CD4-positive, alpha-beta memory T cell (primary cell): ENCODE data around the gene CHDH. TPM values are rescaled to one million over a fixed set of nuclear protein-coding genes. Genes with fewer than 3 reads are reported as not detected.
A peak's percentile ranks its signal among the peaks of the same experiment; 100 is the strongest.

Experiments
- CTCF ChIA-PET: fragments of 350-600 bp; sonication (Branson Sonifier 250); formaldehyde crosslinking; loops from one replicate; lab custom pipeline; 2021; ENCODE audit warnings: inconsistent platforms; ENCODE audit not compliant: partially characterized antibody; lab: Charles Lee
- POLR2A ChIA-PET: fragments of 350-600 bp; sonication (Branson Sonifier 250); formaldehyde crosslinking; loops from one replicate; lab custom pipeline; 2021; ENCODE audit not compliant: partially characterized antibody; lab: Charles Lee
- DNase-seq, 5 donors: peaks; one replicate each; pipeline versions ENCODE4 v3.0.0 to v3.0.0-alpha.2; 2020 to 2022; ENCODE audit warnings: mixed read lengths in 1 of 5
- H3K27ac ChIP-seq: one replicate; pipeline ENCODE4 v1.7.0; 2013; ENCODE audit warnings: low read depth, low read length
- H3K27me3 ChIP-seq: 2 replicates; pipeline ENCODE4 v1.7.0; 2013; ENCODE audit warnings: mild to moderate bottlenecking, low read length, moderate library complexity; ENCODE audit not compliant: insufficient read depth
- H3K36me3 ChIP-seq: 2 replicates; pipeline ENCODE4 v1.7.0; 2013; ENCODE audit warnings: mild to moderate bottlenecking, low read length, moderate library complexity; ENCODE audit not compliant: insufficient read depth
- H3K4me1 ChIP-seq: 2 replicates; pipeline ENCODE4 v1.7.0; 2013; ENCODE audit warnings: mild to moderate bottlenecking, low read length, moderate library complexity; ENCODE audit not compliant: insufficient read depth
- H3K4me3 ChIP-seq, 2 donors: one replicate each; pipeline ENCODE4 v1.7.0; 2013; ENCODE audit warnings: low read length in 2 of 2, mild to moderate bottlenecking in 1 of 2
- H3K9me3 ChIP-seq, 2 donors: one replicate each; pipeline ENCODE4 v1.7.0; 2013; ENCODE audit warnings: low read length in 2 of 2, control low read depth in 1 of 2; ENCODE audit not compliant: control insufficient read depth in 1 of 2
- H3K27ac Mint-ChIP-seq, 7 donors: one replicate each; pipeline ENCODE4 v1.8.0; 2020 to 2021; ENCODE audit warnings: mixed read lengths in 7 of 7, mild to moderate bottlenecking in 6 of 7, inconsistent platforms in 3 of 7, moderate library complexity in 3 of 7
- H3K27me3 Mint-ChIP-seq, 2 donors: one replicate each; pipeline ENCODE4 v1.8.0; 2020 to 2021; ENCODE audit warnings: mixed read lengths in 2 of 2
- H3K36me3 Mint-ChIP-seq, 2 donors: one replicate each; pipeline ENCODE4 v1.8.0; 2020 to 2021; ENCODE audit warnings: mixed read lengths in 2 of 2, inconsistent platforms in 1 of 2, mild to moderate bottlenecking in 1 of 2
- H3K4me1 Mint-ChIP-seq, 4 donors: one replicate each; pipeline ENCODE4 v1.8.0; 2020 to 2021; ENCODE audit warnings: mixed read lengths in 4 of 4, mild to moderate bottlenecking in 1 of 4
- H3K4me3 Mint-ChIP-seq, 8 donors: one replicate each; pipeline ENCODE4 v1.8.0; 2020 to 2021; ENCODE audit warnings: mixed read lengths in 8 of 8, mild to moderate bottlenecking in 7 of 8, moderate library complexity in 6 of 8, inconsistent platforms in 3 of 8
- H3K9me3 Mint-ChIP-seq, 8 donors: one replicate each; pipeline ENCODE4 v1.8.0; 2020 to 2021; ENCODE audit warnings: mixed read lengths in 8 of 8, mild to moderate bottlenecking in 5 of 8, inconsistent platforms in 3 of 8, moderate library complexity in 1 of 8
- intact Hi-C: fragments of 100-400 bp; cut with micrococcal nuclease; formaldehyde crosslinking; loops from one replicate; pipeline ENCODE4 v1.15.1; 2023
- polyA plus RNA-seq, 2 donors: library from polyadenylated mRNA; unstranded; fragments of 300-500 nt; fragmentation: Illumina TruSeq; gene quantifications; one replicate each; pipeline ENCODE4 v1.2.3, GENCODE V29; 2021
- total RNA-seq, 2 experiments: library from RNA; stranded (reverse); gene quantifications; one replicate each; pipeline ENCODE4 v1.2.3, GENCODE V29; 2021

CHDH gene
- total and polyA plus RNA-seq, 4 experiments from 2014 or later, result 0.23 to 0.67 (median 0.47) TPM; not detected in 1

DNA sequence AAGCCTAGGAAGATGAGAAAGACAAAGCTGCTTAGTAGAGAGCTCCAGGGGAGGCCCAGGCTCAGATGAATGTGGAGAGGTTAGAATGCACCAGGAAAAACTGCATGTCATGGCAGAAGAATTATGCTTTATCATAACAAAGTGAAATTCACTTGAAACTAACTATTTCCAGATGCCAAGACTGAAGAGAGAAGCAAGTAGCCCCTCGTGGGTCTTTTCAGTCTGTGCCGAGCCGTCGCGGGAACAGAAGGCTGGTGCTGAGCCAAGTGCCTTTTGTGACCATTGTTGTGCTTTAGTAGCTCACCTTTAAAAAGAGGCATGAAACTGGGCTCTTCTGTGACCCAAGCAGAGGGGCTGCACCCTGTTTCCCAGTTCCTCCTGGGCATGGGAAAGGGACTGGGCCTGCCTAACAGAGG, 73.2 kb downstream of the CHDH start:
- Mint-ChIP-seq H3K27ac (no peak overlapping the region), H3K36me3 (no peaks in the 10 kb centered on the region), H3K27me3 (peaks cover 5 to 16% of the 10 kb centered on the region in 2 donors), H3K4me1 (no peaks in the 10 kb centered on the region), H3K9me3 (no peaks in the 10 kb centered on the region), H3K4me3 (no peak overlapping the region)
- ChIA-PET POLR2A (no interaction called here), CTCF (no interaction called here)
- Histone ChIP-seq H3K27ac (no peak overlapping the region), H3K27me3 (peaks cover 2% of the 10 kb centered on the region), H3K9me3 (no peaks in the 10 kb centered on the region), H3K4me1 (no peaks in the 10 kb centered on the region), H3K36me3 (no peaks in the 10 kb centered on the region), H3K4me3 (no peak overlapping the region)
- DNase-seq, result no peak
- intact Hi-C loops, result no loop called here

DNA sequence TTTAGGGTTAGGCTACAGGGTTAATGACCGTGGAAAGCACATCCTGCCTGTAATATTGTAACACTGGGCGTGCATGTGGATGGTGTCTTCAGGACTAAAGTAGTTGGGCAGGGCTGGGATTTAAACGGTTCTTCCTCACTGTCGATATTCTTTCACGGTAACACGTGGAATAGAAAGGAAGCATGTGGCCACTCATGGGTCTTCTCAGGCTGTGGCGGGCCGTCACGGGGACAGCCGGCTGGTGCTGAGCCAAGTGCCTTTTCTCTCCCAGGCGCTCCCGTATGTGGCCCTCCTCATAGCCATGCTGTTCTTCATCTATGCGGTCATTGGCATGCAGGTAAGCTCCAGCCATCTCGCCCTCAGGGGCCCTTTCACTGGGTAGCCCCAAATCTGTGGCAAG, 73.7 kb downstream of the CHDH start:
- Histone ChIP-seq H3K4me3 (no peak overlapping the region), H3K27ac (no peak overlapping the region), H3K36me3 (no peaks in the 10 kb centered on the region), H3K27me3 (peaks cover 4% of the 10 kb centered on the region), H3K9me3 (no peaks in the 10 kb centered on the region), H3K4me1 (no peaks in the 10 kb centered on the region)
- H3K9me3 Mint-ChIP-seq, result no peaks in the 10 kb centered on the region
- H3K36me3 Mint-ChIP-seq, result no peaks in the 10 kb centered on the region
- ChIA-PET POLR2A (no interaction called here), CTCF (no interaction called here)
- H3K4me1 Mint-ChIP-seq, result no peaks in the 10 kb centered on the region
- peaks cover 5 to 16% of the 10 kb centered on the region in 2 donors for H3K27me3 Mint-ChIP-seq
- intact Hi-C loops, result no loop called here
- no peak overlapping the region for H3K4me3 Mint-ChIP-seq
- DNase-seq, result no peak
- H3K27ac Mint-ChIP-seq, result no peak overlapping the region

DNA sequence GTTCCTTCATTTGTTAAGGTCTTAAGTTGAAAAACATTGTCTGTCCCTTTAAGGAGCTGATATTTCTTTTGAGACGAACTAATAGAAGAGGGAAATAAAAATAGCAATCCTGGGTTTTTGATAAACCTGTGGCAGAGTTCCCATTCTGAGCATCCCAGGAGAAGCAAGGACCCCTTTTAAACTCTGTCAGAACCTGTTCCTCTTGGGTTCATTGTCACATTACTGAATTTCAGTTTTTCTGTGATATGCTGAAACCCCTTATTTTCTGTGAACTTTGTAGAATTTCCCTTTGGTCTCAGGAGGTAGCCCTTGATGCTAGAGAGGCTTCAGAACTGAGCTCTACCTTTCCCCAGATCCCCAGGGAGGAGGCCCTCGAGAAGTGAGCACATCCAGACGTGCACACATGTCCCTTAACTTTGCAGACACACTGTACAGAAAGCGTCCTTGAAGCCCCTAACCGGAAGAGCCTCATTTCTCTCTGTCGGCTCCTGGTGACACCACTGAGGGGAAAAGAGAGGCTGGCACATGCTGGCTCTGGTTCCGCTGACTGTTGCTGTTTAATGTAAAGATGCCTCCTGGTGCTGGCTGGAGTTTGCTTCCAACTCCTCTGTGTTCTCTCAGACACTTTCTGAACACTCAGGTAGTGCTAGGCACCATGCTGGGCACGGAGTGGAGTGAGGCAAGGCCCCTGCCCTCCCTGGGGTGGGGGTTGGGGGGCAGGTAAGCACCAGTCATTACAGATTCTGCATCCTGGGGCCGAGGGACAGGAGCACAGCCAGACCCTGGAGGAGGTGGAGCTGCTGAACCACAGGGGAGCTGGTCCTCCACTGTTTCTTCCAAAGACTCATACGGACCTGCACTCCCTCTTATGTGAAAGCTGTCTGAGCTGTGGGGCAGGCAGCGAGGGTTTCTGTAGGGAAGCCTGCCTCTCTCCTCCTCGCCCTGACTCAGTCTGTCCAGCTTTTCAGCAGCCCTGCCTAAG, 77.5 kb downstream of the CHDH start:
- no peak overlapping the region for H3K4me3 Mint-ChIP-seq
- peaks cover 4 to 9% of the 10 kb centered on the region in 2 donors for H3K27me3 Mint-ChIP-seq
- intact Hi-C loops, result no loop called here

DNA sequence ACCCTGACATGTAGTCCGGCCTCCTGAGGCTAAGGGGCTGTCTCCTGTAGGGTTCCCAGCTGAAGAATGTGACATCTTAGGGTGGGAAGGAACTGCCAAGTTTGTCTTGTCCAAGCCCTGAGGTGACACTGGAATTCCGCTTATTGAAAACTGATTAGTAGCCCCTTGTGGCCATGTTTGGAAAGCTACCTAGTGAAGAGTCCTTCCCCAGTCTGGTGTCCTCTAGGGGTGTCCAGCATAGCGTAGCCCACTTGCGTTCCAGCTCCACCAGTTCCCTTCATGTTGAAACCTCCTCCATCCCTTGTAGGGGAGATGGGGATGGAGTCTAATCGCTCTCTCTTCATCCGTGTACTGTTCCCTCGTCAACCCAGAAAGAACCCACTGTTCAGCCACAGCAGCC, 79.5 kb downstream of the CHDH start:
- Mint-ChIP-seq H3K36me3 (no peaks in the 10 kb centered on the region), H3K27me3 (peaks cover 4 to 9% of the 10 kb centered on the region in 2 donors), H3K4me3 (no peak overlapping the region), H3K27ac (no peak overlapping the region), H3K9me3 (no peaks in the 10 kb centered on the region), H3K4me1 (no peaks in the 10 kb centered on the region)
- no peak for DNase-seq
- no peaks in the 10 kb centered on the region for H3K4me1 ChIP-seq
- CTCF ChIA-PET, result no interaction called here
- POLR2A ChIA-PET, result no interaction called here
- no peak overlapping the region for H3K4me3 ChIP-seq
- H3K27ac ChIP-seq, result no peak overlapping the region
- intact Hi-C loops, result no loop called here
- H3K27me3 ChIP-seq, result peaks cover 4% of the 10 kb centered on the region
- H3K36me3 ChIP-seq, result no peaks in the 10 kb centered on the region
- H3K9me3 ChIP-seq, result no peaks in the 10 kb centered on the region

More for the DNA sequence above, 77.5 kb downstream of the CHDH start:
- no peaks in the 10 kb centered on the region for H3K4me1 ChIP-seq
- H3K9me3 ChIP-seq, result no peaks in the 10 kb centered on the region
- no peak overlapping the region for H3K4me3 ChIP-seq
- CTCF ChIA-PET, result no interaction called here
- no peak overlapping the region for H3K27ac ChIP-seq
- Mint-ChIP-seq H3K9me3 (no peaks in the 10 kb centered on the region), H3K36me3 (no peaks in the 10 kb centered on the region), H3K27ac (no peak overlapping the region), H3K4me1 (no peaks in the 10 kb centered on the region)
- H3K27me3 ChIP-seq, result peaks cover 4% of the 10 kb centered on the region
- POLR2A ChIA-PET, result no interaction called here
- H3K36me3 ChIP-seq, result no peaks in the 10 kb centered on the region
- no peak for DNase-seq

DNA sequence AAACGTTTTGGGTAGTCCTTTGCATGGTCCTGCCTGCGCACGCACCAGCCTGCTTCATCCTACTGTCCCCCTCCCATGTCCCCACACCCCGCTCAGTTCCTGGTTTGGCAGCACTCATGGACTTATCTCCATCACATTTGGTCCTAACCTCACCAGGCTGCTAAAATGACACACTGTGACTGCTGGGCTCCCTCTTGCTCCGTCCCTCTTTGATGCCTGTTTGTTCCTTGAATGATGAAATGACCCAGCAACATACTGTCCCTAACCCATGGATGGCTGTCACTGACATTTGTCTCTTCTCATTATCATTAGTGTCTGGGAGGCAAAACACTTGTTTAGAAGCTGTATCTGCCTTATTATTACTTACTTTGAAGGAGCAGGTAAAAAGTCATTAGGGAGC, 80.5 kb downstream of the CHDH start:
- CTCF ChIA-PET, result no interaction called here
- Histone ChIP-seq H3K4me1 (no peaks in the 10 kb centered on the region), H3K27ac (no peak overlapping the region), H3K4me3 (no peak overlapping the region), H3K9me3 (no peaks in the 10 kb centered on the region), H3K27me3 (peaks cover 4% of the 10 kb centered on the region), H3K36me3 (no peaks in the 10 kb centered on the region)
- POLR2A ChIA-PET, result no interaction called here
- intact Hi-C loops, result no loop called here
- Mint-ChIP-seq H3K27me3 (peaks cover 4 to 9% of the 10 kb centered on the region in 2 donors), H3K4me1 (no peaks in the 10 kb centered on the region), H3K36me3 (no peaks in the 10 kb centered on the region), H3K9me3 (no peaks in the 10 kb centered on the region), H3K4me3 (no peak overlapping the region), H3K27ac (peak overlapping the region in 1 of 7 donors; percentile 40)
- DNase-seq, result no peak

DNA sequence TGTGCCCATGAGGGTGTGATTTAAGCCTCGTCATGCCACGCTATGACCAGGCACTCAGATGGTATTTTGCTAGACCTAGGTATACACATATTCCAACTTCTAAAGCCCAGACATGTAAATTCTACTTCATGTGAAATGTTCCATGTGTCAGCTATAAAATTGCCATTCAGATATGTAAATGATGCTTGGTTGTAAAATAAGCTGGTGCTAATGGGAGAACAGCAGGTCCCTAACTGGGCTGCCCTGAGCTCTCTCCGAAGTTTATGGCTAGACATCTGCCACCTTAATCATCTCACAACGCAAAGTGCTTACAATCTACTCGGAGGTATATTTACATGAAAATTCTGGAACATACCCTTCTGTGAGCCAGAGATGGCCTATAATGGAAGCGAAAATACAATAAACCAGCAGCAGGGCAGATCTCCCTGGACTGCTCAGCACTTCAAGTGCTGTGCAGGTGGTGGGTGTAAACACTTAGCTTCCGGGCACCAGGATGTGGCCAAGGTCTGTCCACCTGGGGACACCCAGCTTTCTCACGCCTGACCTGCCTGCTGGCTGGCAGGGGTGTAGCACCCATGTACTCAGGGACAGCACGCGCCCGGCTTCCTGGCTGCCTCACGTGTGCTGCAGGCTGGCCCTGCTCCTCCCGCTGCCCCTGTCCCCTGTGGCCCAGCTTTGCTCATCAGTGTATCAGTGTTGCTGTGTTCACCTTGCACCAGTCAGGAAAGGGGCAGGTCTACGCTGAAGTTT, 82.0 kb downstream of the CHDH start:
- peaks cover 0 to 3% of the 10 kb centered on the region in 2 donors for H3K27me3 Mint-ChIP-seq
- Histone ChIP-seq H3K4me1 (no peaks in the 10 kb centered on the region), H3K27me3 (peaks cover 4% of the 10 kb centered on the region), H3K27ac (no peak overlapping the region), H3K36me3 (no peaks in the 10 kb centered on the region), H3K9me3 (no peaks in the 10 kb centered on the region), H3K4me3 (no peak overlapping the region)
- POLR2A ChIA-PET, result no interaction called here
- no peak overlapping the region for H3K27ac Mint-ChIP-seq
- CTCF ChIA-PET, result no interaction called here
- H3K36me3 Mint-ChIP-seq, result no peaks in the 10 kb centered on the region
- no peak for DNase-seq
- H3K4me3 Mint-ChIP-seq, result no peak overlapping the region
- intact Hi-C loops, result no loop called here
- H3K9me3 Mint-ChIP-seq, result no peaks in the 10 kb centered on the region
- H3K4me1 Mint-ChIP-seq, result no peaks in the 10 kb centered on the region

DNA sequence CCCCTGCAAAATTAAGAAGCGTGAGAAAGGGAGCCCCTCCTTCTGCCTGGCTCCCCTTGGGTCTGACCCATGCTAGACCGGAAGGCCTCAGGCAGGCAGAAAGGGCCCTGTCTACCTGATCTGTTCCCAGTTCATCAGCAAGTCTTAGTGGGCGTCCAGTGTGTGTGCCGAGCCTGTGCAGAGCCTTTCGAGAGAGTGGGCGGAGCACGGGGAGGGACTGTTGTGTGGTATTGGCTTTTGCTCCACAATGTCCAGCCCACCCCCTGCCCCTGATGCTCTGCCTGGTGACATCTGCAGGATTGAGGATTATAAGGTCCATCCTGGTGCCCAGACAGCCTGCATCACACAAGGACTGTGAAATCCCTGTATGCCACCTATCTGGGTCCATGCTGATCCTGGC, 82.9 kb downstream of the CHDH start:
- Mint-ChIP-seq H3K36me3 (no peaks in the 10 kb centered on the region), H3K9me3 (no peaks in the 10 kb centered on the region), H3K27ac (no peak overlapping the region), H3K4me3 (no peak overlapping the region), H3K4me1 (no peaks in the 10 kb centered on the region), H3K27me3 (peaks cover 0 to 2% of the 10 kb centered on the region in 2 donors)
- Histone ChIP-seq H3K4me3 (no peak overlapping the region), H3K4me1 (no peaks in the 10 kb centered on the region), H3K9me3 (no peaks in the 10 kb centered on the region), H3K27me3 (peaks cover 4% of the 10 kb centered on the region), H3K27ac (no peak overlapping the region), H3K36me3 (no peaks in the 10 kb centered on the region)
- CTCF ChIA-PET, result no interaction called here
- intact Hi-C loops, result no loop called here
- DNase-seq, result no peak
- POLR2A ChIA-PET, result no interaction called here
